ENCODE results near the gene ANAPC1.
"Not testable (repeated sequence)": the region's sequence is repeated elsewhere in the genome, so short reads cannot be mapped to it uniquely, and the experiment has no call there.

ANAPC1 gene

DNA sequence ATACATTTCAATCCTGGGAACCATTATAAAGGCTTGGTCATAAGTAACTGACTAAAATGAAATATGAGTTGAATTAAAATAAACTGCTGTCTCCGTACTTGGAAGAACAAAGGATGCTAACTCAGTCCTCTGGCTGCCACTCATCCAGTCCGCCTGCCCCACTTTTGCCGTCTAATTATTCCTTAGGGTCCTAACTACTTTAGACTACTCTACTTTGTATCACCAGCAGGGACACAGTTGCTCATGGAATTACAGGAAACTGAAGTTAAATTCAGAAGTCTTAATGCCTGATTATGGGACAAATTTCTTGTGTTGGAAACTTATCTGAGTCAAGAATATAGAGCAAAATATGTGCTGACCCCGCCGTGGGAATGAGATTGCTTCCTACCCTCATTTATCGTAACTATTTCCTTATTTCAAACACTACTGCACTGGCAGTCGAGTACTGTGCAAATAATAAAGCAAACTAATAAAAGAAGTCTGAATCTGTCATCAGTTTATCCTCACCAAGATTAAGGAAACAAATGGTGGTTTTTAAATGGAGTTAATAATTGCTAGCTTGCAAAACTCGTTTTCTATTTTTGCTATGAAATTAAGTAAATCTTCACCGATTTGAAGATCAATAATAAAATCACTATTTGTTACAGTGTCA is 102.4 kb downstream of the ANAPC1 start:
- DNase-seq: not testable (repeated sequence)

DNA sequence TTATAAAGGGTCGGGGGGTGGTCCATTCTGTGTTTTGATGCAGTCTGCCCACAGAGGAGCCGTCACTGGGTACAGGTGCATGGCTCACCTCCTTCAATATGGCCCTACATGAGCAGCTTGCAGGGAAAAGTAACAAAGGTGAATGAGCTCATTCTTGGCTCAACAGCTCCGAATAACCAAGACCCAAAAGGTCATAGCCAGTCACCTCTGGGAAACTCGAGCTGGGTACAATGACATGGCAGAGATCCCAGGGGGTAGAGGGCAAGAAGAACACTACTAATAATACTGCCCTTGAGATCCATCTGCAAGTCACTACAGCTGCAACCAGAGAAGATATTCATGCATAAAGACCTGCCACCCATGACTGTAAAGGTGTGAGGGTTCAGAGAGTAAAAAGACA is 106.8 kb downstream of the ANAPC1 start:
- DNase-seq: not testable (repeated sequence)

DNA sequence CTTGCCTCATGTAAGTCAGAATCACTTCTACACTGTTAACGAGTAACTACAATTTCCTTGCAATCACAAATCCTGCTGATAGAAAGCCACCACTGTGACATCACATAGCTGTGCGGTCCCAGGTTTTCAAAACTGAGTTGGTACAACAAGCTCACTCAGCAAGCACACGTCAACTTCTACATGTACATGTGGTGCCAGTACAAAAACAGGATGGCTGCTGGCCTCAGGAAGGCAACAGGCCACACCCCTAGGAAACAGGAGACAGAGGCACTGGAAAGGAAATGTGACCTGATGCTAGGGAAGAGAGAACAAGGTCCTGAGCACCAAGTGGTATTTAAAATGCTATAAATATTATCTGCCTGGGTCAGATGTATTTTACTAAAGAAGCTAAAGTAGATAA is 107.7 kb downstream of the ANAPC1 start:
- DNase-seq: not testable (repeated sequence)

DNA sequence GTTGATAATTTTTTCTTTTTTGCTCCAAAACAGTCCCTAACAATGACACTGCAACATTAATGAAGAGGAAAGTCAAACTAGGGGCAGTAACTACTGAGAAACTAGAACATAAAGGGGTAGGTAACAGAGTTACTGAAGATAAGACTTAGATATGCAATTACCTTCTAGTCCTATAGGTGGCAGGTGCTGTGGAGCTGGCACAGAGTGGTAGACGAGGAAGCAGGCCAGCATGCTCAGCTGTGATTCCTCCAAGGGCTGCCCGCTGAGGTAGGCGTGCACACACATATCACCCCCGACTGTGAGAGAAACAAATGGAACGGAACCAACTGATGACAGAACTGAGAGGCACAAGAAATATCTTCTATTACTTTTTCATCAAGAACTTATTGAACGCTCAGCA is 111.8 kb downstream of the ANAPC1 start:
- not testable (repeated sequence) for DNase-seq

DNA sequence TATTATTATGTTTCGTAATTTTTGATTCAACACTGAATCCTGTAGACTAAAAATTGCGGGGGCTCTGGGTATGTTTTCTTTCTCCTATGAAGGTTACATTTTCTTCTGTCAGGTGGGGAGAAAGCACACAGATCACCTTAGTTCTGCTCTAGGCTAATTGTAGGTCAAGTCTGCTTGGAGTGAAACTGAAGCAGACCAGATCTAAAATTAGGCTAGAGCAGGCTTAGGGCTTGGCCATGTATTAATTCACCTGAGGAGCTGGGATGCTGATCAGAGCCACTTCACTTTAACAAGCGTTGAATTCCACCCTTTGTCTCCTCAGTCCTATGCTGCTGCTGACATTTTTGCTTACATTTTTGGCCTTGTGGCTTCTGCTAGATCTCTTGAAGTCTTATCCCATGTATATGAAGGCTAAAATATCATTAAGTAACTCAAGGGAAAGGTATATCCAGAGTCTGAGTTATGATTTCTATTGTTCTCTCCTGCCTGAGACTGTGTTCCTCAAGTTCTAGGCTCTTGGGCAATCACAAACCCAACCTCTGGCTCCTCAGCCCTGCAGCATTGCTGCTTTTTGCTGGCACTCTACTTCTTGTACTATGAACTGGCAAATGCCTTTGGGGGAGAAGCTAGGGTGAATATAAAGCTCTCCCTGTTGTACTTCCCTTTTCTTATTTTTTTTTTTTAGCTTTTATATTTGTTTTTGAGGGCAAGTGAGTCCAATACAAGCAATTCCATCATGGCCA is 112.9 kb downstream of the ANAPC1 start:
- DNase-seq: not testable (repeated sequence)

DNA sequence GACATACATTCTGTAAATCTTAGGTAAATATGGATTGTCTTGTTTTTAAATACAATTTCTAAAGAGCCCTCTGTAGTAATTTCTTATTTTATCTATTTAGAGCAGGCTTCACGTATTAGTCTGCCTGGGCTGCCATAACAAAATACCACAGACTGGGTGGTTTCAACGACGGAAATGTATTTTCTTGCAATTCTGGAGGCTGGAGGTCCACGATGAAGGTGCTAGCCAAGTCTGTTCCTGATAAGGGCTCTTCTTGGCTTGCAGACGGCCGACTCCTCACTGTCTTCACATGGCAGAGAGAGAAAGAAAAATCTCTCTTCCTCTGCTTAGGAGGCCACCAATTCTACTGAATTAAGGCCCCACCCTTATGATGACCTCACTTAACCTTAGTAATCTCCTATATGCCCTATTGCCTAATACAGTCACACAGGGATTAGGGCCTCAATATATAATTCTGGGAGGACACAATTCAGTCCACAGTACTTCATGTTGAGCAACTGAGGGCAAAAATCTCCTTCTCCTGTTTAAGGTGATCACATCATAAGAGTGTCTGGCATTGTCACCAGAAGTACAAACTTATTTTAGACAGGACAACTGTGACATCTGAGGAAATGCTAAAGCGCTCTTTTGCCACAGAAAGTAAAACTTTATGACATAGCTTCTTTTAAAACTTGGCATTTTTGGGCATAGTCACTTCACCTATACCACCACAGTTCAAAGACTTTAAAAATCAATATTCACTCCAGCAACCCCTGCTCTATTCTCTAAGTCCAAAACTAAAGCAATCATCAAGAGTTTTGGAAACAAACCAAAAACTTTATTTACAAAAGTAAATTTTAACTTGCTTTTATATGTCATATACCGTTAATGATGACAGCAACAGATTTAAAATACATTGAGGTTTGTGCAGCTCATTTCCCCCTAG is 115.5 kb downstream of the ANAPC1 start:
- DNase-seq: not testable (repeated sequence)

DNA sequence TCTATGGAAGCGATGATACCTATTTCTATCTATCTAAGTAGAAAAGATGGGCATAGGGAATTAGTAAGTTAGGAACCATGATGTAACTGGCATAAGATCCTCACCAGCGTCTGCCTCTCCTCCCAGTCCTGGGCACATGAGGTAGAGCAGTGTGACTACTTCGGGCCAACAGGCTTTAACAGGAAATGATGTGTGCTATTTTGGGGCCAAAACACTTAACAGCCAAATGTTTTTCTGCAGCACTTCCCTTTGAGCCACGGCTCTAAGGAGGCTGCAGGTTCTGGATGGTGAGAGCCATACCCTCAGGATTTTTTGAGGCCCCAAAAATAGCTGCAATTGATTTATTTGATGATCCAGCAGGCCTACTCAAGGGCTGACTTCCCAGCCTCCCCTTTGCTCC is 116.9 kb downstream of the ANAPC1 start:
- DNase-seq: peak in 2 of 3 donors; percentile 12 to 17

DNA sequence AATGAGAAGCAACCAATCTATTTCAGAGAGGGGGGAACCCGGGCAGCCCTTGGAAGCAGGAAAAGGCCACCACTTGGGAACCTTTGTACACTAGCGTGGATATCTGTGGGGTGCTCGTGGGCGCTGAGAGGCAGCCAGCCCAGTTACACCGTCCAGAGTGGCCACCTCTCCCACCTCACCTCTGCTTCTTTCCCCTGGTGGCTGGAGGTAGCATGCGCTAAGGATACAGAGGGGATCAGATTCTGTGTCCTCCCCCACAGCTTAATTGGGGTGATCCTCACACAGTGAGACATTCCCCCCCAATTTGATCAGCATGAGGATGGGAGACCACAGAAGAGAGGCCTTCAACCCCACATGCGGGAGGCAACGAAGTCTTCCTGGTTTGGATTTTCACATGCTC is 117.7 kb downstream of the ANAPC1 start:
- not testable (repeated sequence) for DNase-seq

DNA sequence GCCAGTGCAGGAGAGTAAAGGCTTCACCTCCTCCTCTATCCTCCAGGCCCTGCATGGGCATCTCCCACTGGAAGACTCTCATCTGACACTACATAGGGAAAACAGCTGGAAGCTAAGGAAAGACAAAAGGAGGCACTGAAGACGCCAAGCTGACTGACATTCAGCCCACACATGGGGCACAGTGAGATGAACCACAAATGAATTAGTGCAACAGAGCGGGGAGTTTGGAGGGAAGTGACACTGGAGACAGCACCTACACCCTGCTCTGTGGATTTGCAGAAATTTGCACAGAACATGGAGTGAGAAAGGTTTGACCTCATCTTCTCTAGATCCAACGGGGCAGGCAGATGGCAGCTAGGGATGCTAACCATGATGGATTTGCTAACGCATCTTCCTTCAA is 119.8 kb downstream of the ANAPC1 start:
- not testable (repeated sequence) for DNase-seq

DNA sequence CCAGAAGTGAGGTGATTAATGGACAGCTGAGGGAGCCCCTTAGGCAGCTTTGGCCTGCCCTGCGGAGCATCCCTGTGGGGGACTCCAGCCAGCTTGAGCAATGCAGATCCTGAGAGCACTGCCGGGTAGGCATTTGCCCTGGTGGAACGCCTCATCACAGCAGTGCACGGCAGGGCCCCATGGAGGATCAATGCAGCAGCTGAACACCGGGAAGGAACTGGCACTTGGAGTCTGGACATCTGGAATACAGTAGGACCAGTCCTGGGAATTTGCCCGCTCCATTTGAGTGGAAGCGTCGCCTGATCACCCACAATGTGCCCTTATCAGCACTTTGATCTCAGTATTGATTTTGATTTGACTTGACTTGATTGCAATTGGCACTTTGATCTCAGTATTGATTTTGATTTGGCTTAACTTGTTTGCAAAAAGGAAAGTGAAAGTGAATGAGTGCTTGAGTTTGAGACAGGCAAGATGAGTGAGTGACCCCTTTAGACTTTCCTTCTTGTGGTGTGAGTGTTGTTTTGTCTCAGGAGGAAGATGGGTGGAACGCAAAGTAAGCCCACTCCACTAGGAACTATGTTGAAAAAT is 123.2 kb downstream of the ANAPC1 start:
- DNase-seq: not testable (repeated sequence)

DNA sequence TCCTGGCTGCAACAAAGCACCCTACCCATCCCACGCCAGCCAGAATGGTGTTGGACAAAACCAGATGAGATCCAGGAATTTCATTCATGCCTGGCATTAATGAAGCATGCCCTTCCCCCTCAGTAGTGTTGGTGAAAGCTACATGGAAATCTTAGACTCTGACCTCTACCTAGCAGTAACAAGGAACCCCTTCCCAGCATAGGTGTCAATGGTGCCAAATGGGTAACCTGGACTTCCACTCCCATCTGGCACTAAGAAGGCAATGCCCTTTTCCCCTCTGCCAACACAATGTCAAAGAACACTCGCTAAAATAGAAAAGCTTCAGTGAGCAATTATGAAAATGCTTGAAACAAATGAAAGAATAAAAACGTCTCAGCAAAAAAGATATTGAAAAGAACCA is 131.5 kb downstream of the ANAPC1 start:
- not testable (repeated sequence) for DNase-seq

DNA sequence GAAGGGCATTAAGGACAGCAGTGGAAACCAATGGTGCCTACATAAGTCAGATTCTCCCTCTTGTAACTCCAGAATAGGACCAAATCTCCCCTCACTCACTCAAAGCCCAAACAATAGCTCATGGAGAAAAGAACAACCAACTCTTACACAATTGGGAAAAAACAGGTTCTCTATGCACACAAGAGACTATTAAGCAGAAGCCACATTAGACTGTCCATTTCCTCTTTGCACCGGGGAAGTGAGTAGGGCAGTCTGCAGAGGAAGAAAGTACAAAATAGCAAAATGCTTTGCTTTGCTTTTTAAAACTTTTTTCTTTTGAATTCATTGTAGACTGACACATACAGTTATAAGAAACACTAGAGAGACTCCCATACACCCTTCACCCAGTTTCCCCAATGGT is 133.4 kb downstream of the ANAPC1 start:
- peak in 2 of 3 donors; percentile 14 to 39 for DNase-seq

DNA sequence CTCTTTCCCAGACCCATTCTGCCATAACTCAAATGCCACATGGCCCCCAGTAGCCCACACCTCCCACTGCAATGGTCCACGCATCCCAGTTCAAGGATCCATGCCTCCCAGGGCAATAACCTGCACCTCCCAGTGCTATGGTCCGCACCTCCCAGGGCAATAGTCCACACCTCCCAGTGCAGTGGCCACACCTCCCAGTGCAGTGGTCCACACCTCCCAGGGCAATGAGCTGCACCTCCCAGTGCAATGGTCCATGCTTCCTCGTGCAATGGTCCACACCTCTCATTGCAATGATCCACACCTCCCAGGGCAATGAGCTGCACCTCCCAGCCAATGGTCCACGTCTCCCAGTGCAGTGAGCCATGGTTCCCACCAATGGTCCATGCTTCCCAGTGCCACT is 135.6 kb downstream of the ANAPC1 start:
- DNase-seq: not testable (repeated sequence)

DNA sequence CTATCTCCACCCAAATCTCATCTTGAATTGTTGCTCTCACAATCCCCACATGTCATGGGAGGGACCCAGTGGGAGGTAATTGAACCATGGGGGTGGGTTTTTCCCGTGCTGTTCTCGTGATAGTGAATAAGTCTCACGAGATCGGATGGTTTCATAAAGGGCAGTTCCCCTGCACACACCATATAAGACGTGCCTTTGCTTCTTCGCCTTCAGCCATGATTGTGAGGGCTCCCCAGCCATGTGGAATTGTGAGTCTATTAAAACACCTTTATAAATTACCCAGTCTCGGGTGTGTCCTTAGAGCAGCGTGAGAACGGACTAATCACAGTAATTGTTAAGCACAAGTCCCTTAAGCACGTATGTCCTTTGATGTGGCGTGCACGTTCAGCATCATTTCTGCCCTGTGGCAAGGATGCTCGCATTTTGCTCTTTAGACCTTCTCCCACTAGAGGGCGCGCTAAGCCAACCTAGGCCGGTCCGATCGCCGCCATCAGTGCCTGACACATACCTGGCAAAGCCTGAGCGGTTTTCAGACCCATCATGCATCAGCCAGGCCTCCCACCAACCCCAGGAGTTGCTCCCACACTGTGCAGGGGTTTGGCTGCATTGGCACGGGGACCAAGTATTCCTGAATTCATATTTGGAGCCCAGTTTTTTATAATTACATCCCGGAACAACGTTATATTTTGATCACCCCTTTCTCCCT is 136.4 kb downstream of the ANAPC1 start:
- DNase-seq: not testable (repeated sequence)

DNA sequence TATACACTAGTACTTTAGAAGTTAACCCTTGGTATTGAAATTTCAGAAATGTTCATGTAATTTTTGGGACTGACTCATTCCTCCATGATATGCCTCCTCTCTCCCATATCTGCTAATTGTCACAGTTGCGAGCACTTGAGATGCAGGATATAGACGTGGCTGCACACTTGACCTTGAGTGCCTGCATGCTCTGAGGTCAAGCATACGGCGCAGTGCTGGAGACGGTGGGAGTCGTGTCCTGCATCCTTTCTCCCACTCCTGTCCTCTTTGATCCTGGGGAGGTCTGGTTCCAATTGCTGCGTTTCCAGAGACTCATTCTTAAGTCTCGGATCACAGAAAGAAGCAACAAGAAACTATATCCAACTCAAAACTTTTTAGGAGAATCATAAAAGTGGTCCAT is 139.2 kb downstream of the ANAPC1 start:
- not testable (repeated sequence) for DNase-seq

DNA sequence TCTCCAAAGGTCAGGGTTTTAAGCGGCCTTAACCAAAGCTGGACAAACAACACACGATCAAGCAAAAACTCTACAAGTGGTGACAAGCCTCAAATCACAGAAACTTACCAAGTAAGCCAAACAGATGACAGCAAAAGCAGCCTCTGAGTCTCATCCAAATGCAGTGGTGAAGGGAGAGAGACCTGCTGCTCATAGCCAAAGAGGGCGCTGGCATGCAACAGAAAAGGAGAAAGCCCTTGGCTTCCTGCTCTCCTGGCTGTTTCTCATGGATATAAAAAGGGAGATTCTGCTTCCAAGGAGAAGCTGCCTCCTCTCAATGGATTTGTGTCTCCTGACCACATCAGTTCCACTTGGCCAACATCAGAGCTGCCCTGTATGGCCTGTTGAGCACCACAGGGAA is 142.5 kb downstream of the ANAPC1 start:
- DNase-seq: not testable (repeated sequence)

DNA sequence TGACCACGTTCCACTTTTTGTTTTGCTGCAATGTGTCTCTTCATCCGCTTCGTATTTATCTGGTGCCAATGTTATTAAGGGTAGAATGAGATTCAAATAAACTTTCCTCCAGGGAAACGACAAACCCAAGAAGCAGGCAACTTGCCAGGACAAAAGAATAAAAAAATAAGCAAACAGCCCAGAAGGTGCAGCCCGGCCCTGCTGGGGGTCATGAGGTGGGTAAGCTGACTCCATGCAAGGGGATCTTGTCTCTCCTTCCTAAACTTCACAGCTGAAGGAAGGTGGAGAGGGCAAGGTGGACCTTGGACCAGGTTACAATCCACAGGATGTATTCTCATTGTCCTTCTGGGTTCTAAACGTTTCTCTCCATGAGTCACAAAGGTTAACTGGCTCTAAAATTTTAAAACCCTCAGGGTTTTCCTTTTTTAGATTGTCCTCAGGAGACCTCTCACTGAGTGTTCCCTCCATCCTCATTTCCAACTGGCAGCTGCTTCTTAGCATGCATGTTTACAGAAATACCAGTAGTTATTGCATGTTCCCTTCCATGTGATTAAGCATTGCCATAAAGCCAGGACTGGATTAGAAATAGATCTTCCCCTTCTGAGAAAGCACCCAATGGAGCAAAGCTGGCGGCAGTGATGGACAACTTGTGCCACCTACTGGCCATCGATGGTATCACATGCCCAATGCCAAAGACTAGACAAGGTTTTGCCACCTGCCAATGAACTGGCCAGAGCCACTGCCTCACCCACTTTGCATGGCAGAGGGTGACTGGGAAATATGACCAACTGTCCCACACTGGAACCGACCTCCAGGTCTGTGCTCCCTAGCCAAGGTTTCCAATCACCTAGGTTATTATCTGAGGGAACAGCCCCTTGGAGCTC is 147.9 kb downstream of the ANAPC1 start:
- peak; percentile 36 to 60 (median 41) for DNase-seq

DNA sequence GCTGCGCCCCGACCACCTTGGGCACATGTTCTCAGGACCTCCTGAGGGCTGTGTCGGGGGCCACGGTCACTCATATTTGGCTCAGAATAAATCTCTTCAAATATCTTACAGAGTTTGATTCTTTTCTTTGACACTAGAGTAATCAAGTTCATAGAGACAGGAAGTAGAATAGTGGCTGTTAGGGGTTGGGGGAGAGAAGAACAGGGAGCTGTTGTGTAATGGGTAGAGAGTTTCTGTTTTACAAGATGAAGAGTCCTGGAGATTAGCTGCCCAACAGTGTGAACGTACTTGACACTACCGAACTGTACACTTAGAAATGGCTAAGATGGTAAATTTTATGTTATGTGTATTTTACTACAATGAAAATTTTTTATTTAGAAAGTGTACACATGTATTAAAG is 148.6 kb downstream of the ANAPC1 start:
- DNase-seq: not testable (repeated sequence)

DNA sequence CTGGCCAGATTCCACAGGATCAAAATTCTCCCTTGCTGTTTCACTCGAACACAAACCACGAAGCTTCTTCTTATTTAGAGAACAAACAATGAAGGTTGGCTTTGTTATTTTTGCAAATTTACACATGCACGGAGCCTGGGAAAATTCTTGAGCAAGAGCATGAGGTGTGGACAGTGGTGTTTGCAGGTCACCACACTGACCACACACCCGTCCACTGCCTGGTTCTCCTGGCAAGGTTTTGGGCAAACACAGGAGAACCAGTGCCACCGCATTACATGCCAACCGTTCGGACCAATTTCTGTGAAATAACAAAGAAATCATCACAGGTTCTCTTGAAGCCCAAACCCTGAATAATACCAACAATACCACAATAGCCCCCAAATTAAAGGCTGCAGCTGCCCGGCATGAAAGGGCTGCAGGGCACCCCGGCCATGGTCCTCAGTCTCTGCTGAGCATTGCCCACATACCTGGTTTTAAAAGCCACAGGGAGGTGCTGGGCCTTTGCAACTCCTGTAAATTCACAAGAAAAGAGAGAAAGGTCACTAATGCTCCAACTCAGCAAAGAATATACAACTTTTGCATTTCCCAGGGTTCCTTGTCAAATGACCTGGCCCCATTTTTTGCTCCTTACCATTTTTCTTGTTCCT is 154.1 kb downstream of the ANAPC1 start:
- DNase-seq: not testable (repeated sequence)

DNA sequence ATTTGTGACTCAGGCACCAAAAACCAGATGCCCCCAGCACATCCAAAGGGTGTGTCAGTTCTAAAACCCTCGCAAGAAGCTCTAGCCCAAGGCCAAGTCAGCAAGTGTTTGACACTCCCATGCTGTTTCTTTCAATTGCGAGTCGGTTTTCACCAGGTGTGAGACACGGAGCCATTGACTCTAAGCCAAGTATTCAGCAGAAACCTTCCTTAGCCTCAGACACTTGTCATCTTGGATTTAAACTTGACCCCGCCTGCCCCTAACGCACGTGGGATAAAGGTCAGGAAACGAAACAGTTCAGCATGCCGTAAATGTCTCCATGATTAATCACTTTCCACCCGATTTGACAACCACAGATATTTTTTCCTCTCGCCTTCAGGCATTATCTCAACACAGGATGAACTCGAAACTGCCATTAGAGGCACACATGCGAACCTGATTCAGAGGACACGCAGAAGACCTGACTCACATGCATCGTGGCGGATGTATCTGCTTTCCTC is 156.3 kb downstream of the ANAPC1 start:
- DNase-seq: not testable (repeated sequence)
